HEK293 (cell line): ENCODE measurements around the gene ADCY6.

Experiments
- CTCF ChIA-PET: fragments of 350-600 bp; formaldehyde crosslinking; extraction: SDS; loops from one replicate; lab custom pipeline; 2021; ENCODE audit warnings: antibody characterized with exemption; lab: Yijun Ruan, JAX
- POLR2A ChIA-PET: fragments of 300-600 bp; formaldehyde crosslinking; extraction: SDS; loops from one replicate; lab custom pipeline; 2020; ENCODE audit warnings: antibody characterized with exemption, inconsistent platforms; lab: Yijun Ruan, JAX
- H3K27ac ChIP-seq: fragments of 200-500 bp; sonication (Bioruptor generic); 2 replicates; pipeline ENCODE4 v1.5.1; 2014; ENCODE audit warnings: low read depth, low read length, control low read depth, inconsistent platforms; ENCODE audit errors: extremely low read depth
- H3K36me3 ChIP-seq, 2 experiments: fragments of 200-500 bp in 1 of 2; sonication (Bioruptor generic) in 1 of 2; 1 replicate in 1 of 2; 2 replicates in 1 of 2; pipeline ENCODE4 v1.5.1; 2014 to 2017; ENCODE audit warnings: inconsistent platforms in 2 of 2, low read length in 2 of 2; ENCODE audit not compliant: control insufficient read depth in 2 of 2, insufficient read depth in 1 of 2
- H3K4me1 ChIP-seq: fragments of 200-500 bp; sonication (Bioruptor generic); 2 replicates; pipeline ENCODE4 v1.5.1; 2014; ENCODE audit warnings: mild to moderate bottlenecking, low read length, inconsistent platforms; ENCODE audit not compliant: control insufficient read depth, insufficient read depth
- H3K4me3 ChIP-seq: 2 replicates; pipeline ENCODE4 v1.5.1; 2011; ENCODE audit warnings: low read depth, mild to moderate bottlenecking, control low read depth, low read length, moderate library complexity
- H3K9me3 ChIP-seq: fragments of 200-500 bp; sonication (Bioruptor generic); 2 replicates; pipeline ENCODE4 v1.5.1; 2014; ENCODE audit warnings: low read depth, low read length, inconsistent platforms; ENCODE audit not compliant: control insufficient read depth, insufficient read depth
- ATF2 ChIP-seq: fragments of 450-650 bp; formaldehyde crosslinking; IDR thresholded peaks from 2 replicates; pipeline ENCODE4 v1.5.1; 2016; ENCODE audit warnings: missing biosample characterization, missing genetic modification characterization, low read depth
- GFI1B ChIP-seq: fragments of 450-650 bp; formaldehyde crosslinking; IDR thresholded peaks from 2 replicates; pipeline ENCODE4 v1.5.1; 2016; ENCODE audit warnings: missing biosample characterization, missing genetic modification characterization
- PRDM2 ChIP-seq: fragments of 450-650 bp; formaldehyde crosslinking; IDR thresholded peaks from 2 replicates; pipeline ENCODE4 v1.5.1; 2016; ENCODE audit warnings: missing biosample characterization, missing genetic modification characterization, borderline replicate concordance
- RBAK ChIP-seq: fragments of 450-650 bp; formaldehyde crosslinking; IDR thresholded peaks from 2 replicates; pipeline ENCODE4 v1.5.1; 2016; ENCODE audit warnings: missing biosample characterization, missing genetic modification characterization
- SALL2 ChIP-seq: fragments of 450-650 bp; formaldehyde crosslinking; IDR thresholded peaks from 2 replicates; pipeline ENCODE4 v1.5.0; 2017; ENCODE audit warnings: missing biosample characterization, mild to moderate bottlenecking, missing genetic modification characterization, borderline replicate concordance
- SP3 ChIP-seq: fragments of 450-650 bp; formaldehyde crosslinking; IDR thresholded peaks from 2 replicates; pipeline ENCODE4 v1.5.1; 2016; ENCODE audit warnings: missing biosample characterization, missing genetic modification characterization
- TRIM28 ChIP-seq: IDR thresholded peaks from 2 replicates; pipeline ENCODE4 v1.6.1; 2011; ENCODE audit warnings: low read length, control low read depth, borderline replicate concordance
- ZBTB11 ChIP-seq: fragments of 450-650 bp; formaldehyde crosslinking; conservative IDR thresholded peaks from 2 replicates; pipeline ENCODE4 v1.5.1; 2016; ENCODE audit warnings: low read depth, missing biosample characterization, missing genetic modification characterization
- ZBTB20 ChIP-seq: fragments of 450-650 bp; formaldehyde crosslinking; IDR thresholded peaks from 2 replicates; pipeline ENCODE4 v1.5.1; 2016; ENCODE audit warnings: missing biosample characterization, missing genetic modification characterization
- ZBTB48 ChIP-seq: fragments of 450-650 bp; formaldehyde crosslinking; IDR thresholded peaks from 2 replicates; pipeline ENCODE4 v1.5.1; 2016; ENCODE audit warnings: missing biosample characterization, missing genetic modification characterization
- ZNF138 ChIP-seq: fragments of 450-650 bp; formaldehyde crosslinking; IDR thresholded peaks from 2 replicates; pipeline ENCODE4 v1.5.1; 2016; ENCODE audit warnings: missing biosample characterization, missing genetic modification characterization, borderline replicate concordance
- ZNF174 ChIP-seq: fragments of 450-650 bp; formaldehyde crosslinking; IDR thresholded peaks from 2 replicates; pipeline ENCODE4 v1.5.0; 2017; ENCODE audit warnings: missing biosample characterization, mild to moderate bottlenecking, missing genetic modification characterization
- ZNF280D ChIP-seq: fragments of 450-650 bp; formaldehyde crosslinking; IDR thresholded peaks from 2 replicates; pipeline ENCODE4 v1.5.1; 2016; ENCODE audit warnings: missing biosample characterization, missing genetic modification characterization
- ZNF324 ChIP-seq: fragments of 450-650 bp; formaldehyde crosslinking; IDR thresholded peaks from 2 replicates; pipeline ENCODE4 v1.5.1; 2016; ENCODE audit warnings: missing biosample characterization, missing genetic modification characterization
- ZNF488 ChIP-seq: fragments of 450-650 bp; formaldehyde crosslinking; IDR thresholded peaks from 2 replicates; pipeline ENCODE4 v1.5.1; 2016; ENCODE audit warnings: missing biosample characterization, missing genetic modification characterization
- ZNF510 ChIP-seq: fragments of 450-650 bp; formaldehyde crosslinking; IDR thresholded peaks from 2 replicates; pipeline ENCODE4 v1.5.1; 2018; ENCODE audit warnings: mild to moderate bottlenecking, missing genetic modification characterization, missing biosample characterization; ENCODE audit not compliant: insufficient replicate concordance
- ZNF548 ChIP-seq: fragments of 450-650 bp; formaldehyde crosslinking; IDR thresholded peaks from 2 replicates; pipeline ENCODE4 v1.5.1; 2016; ENCODE audit warnings: missing biosample characterization, missing genetic modification characterization
- ZNF701 ChIP-seq: fragments of 450-650 bp; formaldehyde crosslinking; IDR thresholded peaks from 2 replicates; pipeline ENCODE4 v1.5.1; 2016; ENCODE audit warnings: missing biosample characterization, missing genetic modification characterization
- ZNF837 ChIP-seq: fragments of 450-650 bp; formaldehyde crosslinking; IDR thresholded peaks from 2 replicates; pipeline ENCODE4 v1.5.1; 2016; ENCODE audit warnings: missing biosample characterization, missing genetic modification characterization
- ZXDB ChIP-seq: fragments of 450-650 bp; formaldehyde crosslinking; IDR thresholded peaks from 2 replicates; pipeline ENCODE4 v1.5.1; 2016; ENCODE audit warnings: missing biosample characterization, missing genetic modification characterization

Gene ADCY6

GRCh38 chr12:48822711-48823110, 33.8 kb upstream of the ADCY6 start:
- POLR2A ChIA-PET: interaction anchor here (0.6 kb wide), 1 partner anchor 69 kb away, joined by 3 read pairs; no protein-coding TSS in a partner anchor
- CTCF ChIA-PET: interaction anchor here (0.7 to 6.0 kb wide), 3 partner anchors 8 to 252 kb away, joined by 3 to 42 read pairs (median 4); no protein-coding TSS in a partner anchor
- TF ChIP-seq SALL2 (tag by site-specific recombination) (no peak), PRDM2 (tag by site-specific recombination) (no peak), ZNF510 (no peak), RBAK (tag by site-specific recombination) (no peak)
- Histone ChIP-seq H3K27ac (no peak overlapping the region), H3K4me1 (no peaks in the 10 kb centered on the region), H3K4me3 (no peak overlapping the region), H3K36me3 (peaks cover 0 to 47% of the 10 kb centered on the region in 2 experiments; a peak in 1 of 3 replicates), H3K9me3 (no peaks in the 10 kb centered on the region)

GRCh38 chr12:48822139-48822538, 33.2 kb upstream of the ADCY6 start:
- Histone ChIP-seq H3K4me3 (no peak overlapping the region), H3K4me1 (no peaks in the 10 kb centered on the region), H3K36me3 (peaks cover 0 to 41% of the 10 kb centered on the region in 2 experiments; a peak in 1 of 3 replicates), H3K9me3 (no peaks in the 10 kb centered on the region), H3K27ac (no peak overlapping the region)
- ChIA-PET POLR2A (no interaction called here), CTCF (interaction anchor here (0.7 to 1.2 kb wide), 2 partner anchors 81 to 251 kb away, joined by 3 to 4 read pairs; no protein-coding TSS in a partner anchor)
- TF ChIP-seq ZNF324 (tag by site-specific recombination) (no peak), ATF2 (tag by site-specific recombination) (no peak), ZBTB20 (no peak), ZNF280D (tag by site-specific recombination) (no peak), TRIM28 (no peak), ZXDB (tag by site-specific recombination) (no peak), ZBTB11 (tag by site-specific recombination) (no peak), ZBTB48 (tag by site-specific recombination) (no peak), ZNF174 (tag by site-specific recombination) (no peak), ZNF701 (tag by site-specific recombination) (no peak), SP3 (no peak), GFI1B (no peak), ZNF548 (no peak), ZNF488 (no peak), ZNF138 (tag by site-specific recombination) (no peak), ZNF837 (tag by site-specific recombination) (no peak)
